AG09319 (cell line): ENCODE results near the gene DNAAF1.

Source experiments
- DNase-seq: peaks from one replicate; pipeline ENCODE4 v3.0.0-alpha.2; 2010; ENCODE audit warnings: low read depth; ENCODE audit errors: extremely low read depth
- TF ChIP-seq, protein P1 (sequence below): IDR thresholded peaks from 2 replicates; pipeline ENCODE4 v1.5.1; 2011; ENCODE audit warnings: low read depth, mild to moderate bottlenecking, inconsistent platforms, low read length, moderate library complexity

Gene DNAAF1

DNA sequence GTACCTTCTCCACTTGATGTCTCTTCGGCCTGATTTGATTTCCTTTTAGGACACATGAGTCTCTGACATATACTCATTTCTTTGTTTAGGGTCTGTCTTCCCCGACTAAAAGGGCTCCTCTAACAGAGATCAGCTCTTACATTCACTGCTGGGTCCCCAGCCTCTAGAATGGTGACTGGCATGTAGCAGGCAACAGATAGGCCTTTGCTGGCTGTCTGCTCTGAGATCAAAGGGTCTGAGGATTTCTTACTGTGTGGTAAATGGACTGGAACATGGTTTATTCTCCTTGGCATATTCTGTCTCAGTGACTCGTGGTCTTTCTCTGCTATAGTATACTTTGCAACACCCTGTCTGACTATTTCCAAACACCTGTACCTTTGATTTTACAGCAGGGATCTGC lies 16.7 kb downstream of the DNAAF1 start:
- no peak for DNase-seq
- TF ChIP-seq, protein P1, sequence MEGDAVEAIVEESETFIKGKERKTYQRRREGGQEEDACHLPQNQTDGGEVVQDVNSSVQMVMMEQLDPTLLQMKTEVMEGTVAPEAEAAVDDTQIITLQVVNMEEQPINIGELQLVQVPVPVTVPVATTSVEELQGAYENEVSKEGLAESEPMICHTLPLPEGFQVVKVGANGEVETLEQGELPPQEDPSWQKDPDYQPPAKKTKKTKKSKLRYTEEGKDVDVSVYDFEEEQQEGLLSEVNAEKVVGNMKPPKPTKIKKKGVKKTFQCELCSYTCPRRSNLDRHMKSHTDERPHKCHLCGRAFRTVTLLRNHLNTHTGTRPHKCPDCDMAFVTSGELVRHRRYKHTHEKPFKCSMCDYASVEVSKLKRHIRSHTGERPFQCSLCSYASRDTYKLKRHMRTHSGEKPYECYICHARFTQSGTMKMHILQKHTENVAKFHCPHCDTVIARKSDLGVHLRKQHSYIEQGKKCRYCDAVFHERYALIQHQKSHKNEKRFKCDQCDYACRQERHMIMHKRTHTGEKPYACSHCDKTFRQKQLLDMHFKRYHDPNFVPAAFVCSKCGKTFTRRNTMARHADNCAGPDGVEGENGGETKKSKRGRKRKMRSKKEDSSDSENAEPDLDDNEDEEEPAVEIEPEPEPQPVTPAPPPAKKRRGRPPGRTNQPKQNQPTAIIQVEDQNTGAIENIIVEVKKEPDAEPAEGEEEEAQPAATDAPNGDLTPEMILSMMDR = no peak

DNA sequence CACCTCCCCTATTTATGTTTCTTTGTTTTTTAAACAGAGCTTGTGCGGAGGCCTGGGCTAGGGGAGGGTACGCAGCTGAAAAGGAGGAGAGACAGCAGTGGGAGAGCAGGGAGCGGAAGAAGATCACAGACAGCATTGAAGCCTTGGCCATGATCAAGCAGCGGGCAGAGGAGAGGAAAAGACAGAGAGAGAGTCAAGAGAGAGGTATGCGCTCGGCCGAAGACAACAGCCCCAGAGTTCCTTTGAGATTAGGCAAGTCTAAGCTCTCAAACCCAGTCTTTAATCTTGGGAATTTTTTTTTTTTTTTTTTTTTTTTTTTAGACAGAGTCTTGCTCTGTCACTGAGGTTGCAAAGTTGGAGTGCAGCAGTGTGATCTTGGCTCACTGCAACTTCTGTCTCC lies 20.6 kb downstream of the DNAAF1 start:
- TF ChIP-seq, protein P1 = no peak
- DNase-seq = no peak

DNA sequence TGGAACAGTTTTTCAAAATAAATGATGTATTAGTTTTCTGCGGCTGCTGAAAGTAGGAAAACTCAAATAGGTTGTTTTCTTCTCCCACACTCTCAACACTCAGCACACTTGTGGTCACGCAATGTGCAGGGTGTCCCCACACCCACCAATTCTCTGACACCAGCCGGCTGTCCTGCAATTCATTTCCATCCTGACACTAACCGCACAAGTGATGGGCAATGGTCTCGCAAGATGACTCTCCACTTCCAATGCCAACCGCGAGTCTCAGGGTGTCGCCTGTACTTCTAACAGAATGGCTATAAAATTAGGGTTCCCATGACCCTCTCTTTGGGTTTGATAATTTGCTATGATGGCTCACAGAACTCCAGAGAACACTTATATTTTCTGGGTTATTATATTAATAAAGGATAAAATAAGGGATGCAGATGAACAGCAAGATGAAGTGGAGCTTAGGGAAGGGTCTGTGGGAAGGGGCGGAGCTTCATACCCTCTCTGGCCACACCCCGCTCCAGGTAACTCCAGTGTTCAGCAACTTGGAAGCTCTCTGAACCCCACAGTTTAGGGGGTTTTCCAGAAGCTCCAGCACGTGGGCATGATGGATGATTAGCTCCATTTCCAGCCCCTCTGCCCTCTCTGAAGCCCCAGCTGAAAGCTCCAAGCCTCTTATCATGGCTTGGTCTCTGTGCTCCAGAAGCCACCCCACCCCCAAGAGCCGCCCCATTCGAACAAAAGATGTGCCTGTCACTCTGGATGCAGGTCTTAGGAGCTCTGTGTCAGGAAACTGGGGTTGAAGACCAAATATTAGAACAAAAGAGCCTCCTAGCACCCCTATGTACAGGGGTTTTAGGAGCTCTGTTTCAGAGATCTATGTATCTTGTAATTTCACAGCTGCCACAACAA lies 21.9 kb downstream of the DNAAF1 start:
- DNase-seq = no peak
- TF ChIP-seq, protein P1 = no peak

DNA sequence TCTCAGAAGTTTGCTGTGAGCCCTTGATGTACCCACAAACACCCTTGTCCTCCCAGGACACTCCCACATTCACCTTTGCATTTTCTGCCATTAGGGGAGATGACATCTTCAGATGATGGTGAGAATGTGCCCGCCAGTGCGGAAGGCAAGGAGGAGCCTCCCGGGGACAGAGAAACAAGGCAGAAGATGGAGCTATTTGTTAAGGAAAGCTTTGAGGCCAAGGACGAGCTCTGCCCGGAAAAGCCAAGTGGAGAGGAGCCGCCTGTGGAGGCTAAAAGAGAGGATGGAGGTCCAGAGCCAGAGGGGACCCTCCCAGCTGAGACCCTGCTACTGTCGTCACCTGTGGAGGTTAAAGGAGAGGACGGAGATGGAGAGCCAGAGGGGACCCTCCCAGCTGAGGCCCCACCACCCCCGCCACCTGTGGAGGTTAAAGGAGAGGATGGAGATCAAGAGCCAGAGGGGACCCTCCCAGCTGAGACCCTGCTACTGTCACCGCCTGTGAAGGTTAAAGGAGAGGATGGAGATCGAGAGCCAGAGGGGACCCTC lies 24.7 kb downstream of the DNAAF1 start:
- TF ChIP-seq, protein P1 = no peak
- DNase-seq = no peak

DNA sequence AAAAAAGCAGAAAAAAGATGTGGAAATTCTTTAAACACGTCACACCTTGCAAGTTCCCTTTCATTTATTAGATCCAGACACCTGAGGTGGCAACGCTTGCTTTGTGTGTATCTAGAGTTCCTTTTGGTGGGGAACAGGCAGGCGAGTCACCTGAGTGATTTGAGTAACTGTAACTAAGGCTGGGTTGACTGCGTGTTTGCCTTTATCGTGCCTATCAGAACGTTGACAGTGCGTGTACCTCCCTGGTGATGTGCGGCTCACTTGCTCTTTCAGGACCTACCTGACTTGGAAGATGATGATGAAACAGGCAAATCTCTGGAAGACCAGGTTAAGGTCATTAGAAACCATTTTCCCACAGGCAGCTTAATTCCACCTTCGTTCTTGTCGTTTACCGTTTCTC lies 29.3 kb downstream of the DNAAF1 start:
- DNase-seq = no peak
- TF ChIP-seq, protein P1 = no peak

DNA sequence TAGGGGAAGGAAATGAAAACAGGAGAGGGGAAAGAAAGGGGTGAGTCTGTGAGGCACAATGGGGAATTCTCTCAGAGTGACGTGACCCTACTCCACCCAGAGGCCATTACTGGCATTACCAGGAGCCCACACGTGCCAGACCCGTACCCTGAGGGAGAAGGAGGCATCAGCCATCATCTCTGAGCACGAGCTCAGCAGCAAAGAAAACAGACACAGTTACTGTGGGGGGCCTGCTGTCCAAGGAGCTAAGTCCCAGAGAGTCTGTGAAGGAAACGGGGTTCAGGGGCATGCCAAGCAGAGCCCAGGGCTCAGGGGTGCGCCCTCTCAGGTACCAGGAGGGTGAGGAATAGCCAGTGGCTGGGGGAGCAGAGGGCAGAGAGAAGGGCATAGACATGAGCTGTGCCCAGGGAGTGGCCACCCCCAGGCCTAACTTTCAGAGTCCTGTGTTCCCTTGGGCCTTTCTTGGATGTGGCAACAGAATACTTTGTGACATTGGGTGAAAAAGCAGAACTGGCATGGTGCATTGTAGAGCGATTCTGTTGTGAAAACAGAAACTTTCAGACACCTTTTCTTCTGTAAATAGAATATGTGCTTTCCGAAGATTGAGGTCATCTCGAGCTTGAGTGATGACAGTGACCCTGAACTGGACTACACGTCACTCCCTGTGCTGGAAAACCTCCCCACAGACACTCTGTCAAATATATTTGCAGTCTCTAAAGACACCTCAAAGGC lies 30.4 kb downstream of the DNAAF1 start:
- DNase-seq = peak; percentile 12

More for the DNA sequence above, 30.4 kb downstream of the DNAAF1 start:
- TF ChIP-seq, protein P1 = peak; percentile 81
